Activated naive CD4-positive, alpha-beta T cell treated with anti-CD3 and anti-CD28 coated beads for 36 hours (primary cell): ENCODE measurements around the gene SLC2A8. TPM values are rescaled to one million over a fixed set of nuclear protein-coding genes. Genes with fewer than 3 reads are reported as not detected.

ENCODE experiments used
- CTCF ChIA-PET: fragments of 350-600 bp; sonication (Branson Sonifier 250); formaldehyde crosslinking; loops from one replicate; lab custom pipeline; 2021; ENCODE audit warnings: antibody characterized with exemption; lab: Charles Lee
- DNase-seq: peaks from one replicate; pipeline ENCODE4 v3.0.0-alpha.2; 2020
- H3K27ac Mint-ChIP-seq: one replicate; pipeline ENCODE4 v1.8.0; 2021; ENCODE audit warnings: mild to moderate bottlenecking, mixed read lengths
- H3K27me3 Mint-ChIP-seq: one replicate; pipeline ENCODE4 v1.8.0; 2021; ENCODE audit warnings: low read depth, mixed read lengths
- H3K36me3 Mint-ChIP-seq: one replicate; pipeline ENCODE4 v1.8.0; 2021; ENCODE audit warnings: low read depth, mixed read lengths
- H3K4me1 Mint-ChIP-seq: one replicate; pipeline ENCODE4 v1.8.0; 2021; ENCODE audit warnings: low read depth, mixed read lengths
- H3K4me3 Mint-ChIP-seq: one replicate; pipeline ENCODE4 v1.8.0; 2021; ENCODE audit warnings: mild to moderate bottlenecking, moderate library complexity, mixed read lengths
- H3K9me3 Mint-ChIP-seq: one replicate; pipeline ENCODE4 v1.8.0; 2021; ENCODE audit warnings: mixed read lengths
- intact Hi-C: fragments of 100-400 bp; cut with micrococcal nuclease; formaldehyde crosslinking; loops from one replicate; pipeline ENCODE4 v1.15.1; 2023
- total RNA-seq, 2 experiments: library from RNA; stranded (reverse); gene quantifications; one replicate each; pipeline ENCODE4 v1.2.3, GENCODE V29; 2021

Gene SLC2A8
- total RNA-seq, 2 experiments from 2014 or later: 3.4 TPM

GRCh38 chr9:127407492-127407843 lies 10.5 kb downstream of the SLC2A8 start:
- intact Hi-C loops: no loop called here
- no peak overlapping the region for H3K4me3 Mint-ChIP-seq
- no peak for DNase-seq
- H3K36me3 Mint-ChIP-seq: no peaks in the 10 kb centered on the region
- H3K27ac Mint-ChIP-seq: no peak overlapping the region
- no peaks in the 10 kb centered on the region for H3K4me1 Mint-ChIP-seq
- H3K27me3 Mint-ChIP-seq: peaks cover 28% of the 10 kb centered on the region
- CTCF ChIA-PET: no interaction called here
- H3K9me3 Mint-ChIP-seq: no peaks in the 10 kb centered on the region

GRCh38 chr9:127411122-127411521 lies 14.2 kb downstream of the SLC2A8 start:
- CTCF ChIA-PET: no interaction called here
- H3K9me3 Mint-ChIP-seq: no peaks in the 10 kb centered on the region

DNA sequence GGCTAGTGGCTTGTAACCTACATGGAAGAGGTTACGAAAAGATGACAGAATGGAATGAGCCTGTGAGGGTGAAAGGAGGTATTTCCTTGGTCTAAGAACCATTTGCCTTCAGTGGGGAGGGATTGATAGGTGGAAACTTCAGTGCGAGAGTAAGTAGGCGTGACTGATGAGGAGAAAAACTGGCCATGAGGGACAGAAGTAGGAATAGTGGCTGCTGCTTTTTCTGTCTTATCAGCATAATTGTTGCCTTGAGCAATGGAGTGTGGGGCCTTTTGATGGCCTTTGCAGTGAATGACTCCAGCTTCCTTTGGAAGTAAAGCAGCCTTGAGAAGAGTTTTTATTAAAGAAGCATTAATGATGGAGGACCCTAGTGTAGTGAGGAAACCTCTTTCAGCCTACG lies 18.2 kb downstream of the SLC2A8 start:
- H3K9me3 Mint-ChIP-seq: no peaks in the 10 kb centered on the region
- peaks cover 38% of the 10 kb centered on the region for H3K27me3 Mint-ChIP-seq
- no peak for DNase-seq
- CTCF ChIA-PET: no interaction called here
- H3K4me3 Mint-ChIP-seq: no peak overlapping the region
- H3K27ac Mint-ChIP-seq: no peak overlapping the region
- H3K4me1 Mint-ChIP-seq: peaks cover 3% of the 10 kb centered on the region
- intact Hi-C loops: no loop called here
- H3K36me3 Mint-ChIP-seq: no peaks in the 10 kb centered on the region

More at GRCh38 chr9:127411122-127411521, 14.2 kb downstream of the SLC2A8 start:
- no peaks in the 10 kb centered on the region for H3K4me1 Mint-ChIP-seq
- DNase-seq: no peak
- intact Hi-C loops: no loop called here
- H3K27ac Mint-ChIP-seq: no peak overlapping the region
- H3K27me3 Mint-ChIP-seq: peaks cover 39% of the 10 kb centered on the region
- no peaks in the 10 kb centered on the region for H3K36me3 Mint-ChIP-seq
- H3K4me3 Mint-ChIP-seq: no peak overlapping the region

DNA sequence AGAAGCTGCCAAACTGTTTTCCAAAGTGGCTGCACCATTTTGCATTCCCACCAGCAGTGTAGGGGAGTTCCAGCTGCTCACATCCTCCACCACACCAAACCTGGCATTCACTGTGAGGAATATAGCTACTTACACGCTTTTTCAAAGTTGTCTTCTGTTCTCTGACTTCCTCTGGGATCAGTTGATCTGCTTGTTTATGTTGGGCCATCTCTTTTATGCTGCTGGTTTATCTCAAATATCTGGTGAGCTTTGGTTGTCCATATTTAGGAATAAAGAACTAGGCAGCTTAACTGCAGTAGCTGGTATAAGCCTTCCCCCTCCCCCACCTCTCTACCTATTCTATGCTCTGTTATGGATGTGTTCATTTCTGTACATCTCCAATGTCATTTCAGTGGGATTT lies 18.7 kb downstream of the SLC2A8 start:
- Mint-ChIP-seq H3K4me3 (no peak overlapping the region), H3K9me3 (no peaks in the 10 kb centered on the region), H3K27ac (no peak overlapping the region), H3K27me3 (peaks cover 38% of the 10 kb centered on the region), H3K4me1 (peaks cover 3% of the 10 kb centered on the region), H3K36me3 (no peaks in the 10 kb centered on the region)
- intact Hi-C loops: no loop called here
- no peak for DNase-seq
- CTCF ChIA-PET: interaction anchor here (0.6 kb wide), 1 partner anchor 223 kb away, joined by 3 read pairs; no protein-coding TSS in a partner anchor

GRCh38 chr9:127417131-127418036 lies 20.4 kb downstream of the SLC2A8 start:
- DNase-seq: no peak
- no peaks in the 10 kb centered on the region for H3K36me3 Mint-ChIP-seq
- intact Hi-C loops: no loop called here
- no peak overlapping the region for H3K27ac Mint-ChIP-seq
- CTCF ChIA-PET: interaction anchor here (0.6 to 1.0 kb wide), 2 partner anchors 23 to 199 kb away, joined by 3 to 4 read pairs; no protein-coding TSS in a partner anchor
- no peak overlapping the region for H3K4me3 Mint-ChIP-seq
- peaks cover 26% of the 10 kb centered on the region for H3K27me3 Mint-ChIP-seq
- no peaks in the 10 kb centered on the region for H3K9me3 Mint-ChIP-seq
- peaks cover 3% of the 10 kb centered on the region for H3K4me1 Mint-ChIP-seq

DNA sequence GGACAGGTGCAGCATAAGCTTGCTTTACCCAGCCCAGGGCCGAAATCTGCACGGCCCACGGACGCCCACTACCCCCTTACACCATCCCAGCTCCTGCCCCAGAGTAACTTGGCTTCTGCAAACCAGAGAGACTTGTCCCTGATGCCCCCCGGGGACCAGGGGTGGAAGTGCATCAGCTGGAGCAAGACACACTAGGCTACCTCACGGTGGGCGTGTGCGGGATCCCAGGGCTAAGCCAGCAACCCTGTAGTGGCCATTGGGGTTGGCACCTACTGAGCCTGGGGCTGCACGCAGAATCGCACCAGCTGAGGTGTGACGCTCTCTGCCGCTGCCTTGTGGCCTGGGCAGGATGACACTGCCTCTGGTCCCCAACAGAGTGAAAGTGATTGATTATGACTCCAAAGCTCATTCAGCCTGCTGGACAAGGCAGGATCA lies 21.1 kb downstream of the SLC2A8 start:
- Mint-ChIP-seq H3K9me3 (no peaks in the 10 kb centered on the region), H3K4me1 (peaks cover 7% of the 10 kb centered on the region), H3K36me3 (no peaks in the 10 kb centered on the region), H3K4me3 (no peak overlapping the region), H3K27ac (no peak overlapping the region), H3K27me3 (peaks cover 24% of the 10 kb centered on the region)
- intact Hi-C loops: no loop called here
- peak; percentile 60 for DNase-seq
- CTCF ChIA-PET: interaction anchor here (1.0 kb wide), 1 partner anchor 200 kb away, joined by 4 read pairs; no protein-coding TSS in a partner anchor

DNA sequence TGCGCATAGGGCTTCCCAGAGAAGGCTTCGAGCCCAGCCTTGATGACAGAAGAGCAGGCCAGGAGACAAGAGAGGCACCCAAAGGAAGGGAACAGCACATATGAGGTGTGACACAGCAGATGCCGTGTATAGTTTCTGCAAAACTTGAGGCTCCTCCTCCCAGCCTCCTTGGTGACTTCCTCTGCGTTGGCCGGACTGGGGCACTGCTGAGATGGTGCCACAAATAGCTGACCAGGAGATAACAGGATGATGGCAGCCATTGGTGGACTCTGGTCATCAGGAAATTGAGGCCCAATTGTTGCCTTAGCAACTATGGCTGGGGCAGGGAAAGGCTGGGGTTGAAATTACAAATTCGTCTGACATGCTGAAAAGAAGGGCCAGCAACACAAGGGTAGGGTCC lies 22.4 kb downstream of the SLC2A8 start:
- Mint-ChIP-seq H3K9me3 (no peaks in the 10 kb centered on the region), H3K4me1 (peaks cover 15% of the 10 kb centered on the region), H3K27me3 (peaks cover 17% of the 10 kb centered on the region), H3K4me3 (no peak overlapping the region), H3K36me3 (peaks cover 2% of the 10 kb centered on the region), H3K27ac (no peak overlapping the region)
- CTCF ChIA-PET: no interaction called here
- intact Hi-C loops: no loop called here
- DNase-seq: no peak

GRCh38 chr9:127421057-127421456 lies 24.1 kb downstream of the SLC2A8 start:
- Mint-ChIP-seq H3K4me1 (peaks cover 26% of the 10 kb centered on the region), H3K27me3 (peaks cover 5% of the 10 kb centered on the region), H3K9me3 (no peaks in the 10 kb centered on the region), H3K4me3 (no peak overlapping the region), H3K27ac (no peak overlapping the region), H3K36me3 (peaks cover 5% of the 10 kb centered on the region)
- CTCF ChIA-PET: no interaction called here
- DNase-seq: no peak
- intact Hi-C loops: no loop called here

DNA sequence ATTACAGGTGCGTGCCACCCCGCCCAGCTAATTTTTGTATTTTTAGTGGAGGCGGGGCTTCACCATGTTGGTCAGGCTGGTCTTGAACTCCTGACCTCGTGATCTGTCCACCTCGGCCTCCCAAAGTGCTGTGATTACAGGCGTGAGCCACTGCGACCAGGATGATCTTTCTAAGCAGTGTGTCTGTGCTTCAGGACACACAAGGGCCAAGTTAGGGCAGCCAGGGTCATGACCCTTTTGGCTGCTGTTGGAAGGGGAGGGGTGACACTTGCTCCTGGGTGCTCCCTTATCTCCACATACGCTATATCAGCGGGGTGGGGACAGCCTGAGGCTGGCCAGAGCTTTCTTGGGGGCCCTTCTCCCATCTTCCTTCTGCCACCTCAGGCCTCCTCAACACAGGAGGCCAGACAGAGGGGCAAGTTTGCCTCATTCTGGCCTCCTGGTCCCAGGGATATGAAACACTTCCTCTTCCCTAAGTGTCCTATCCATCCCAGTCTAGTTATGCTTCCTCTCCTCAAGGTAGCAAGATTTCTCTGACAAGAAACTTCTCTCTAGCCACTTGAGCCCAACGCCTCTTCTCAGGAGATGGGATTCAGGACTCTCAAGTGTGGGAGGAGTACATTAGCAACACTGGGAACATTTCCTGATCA lies 25.3 kb downstream of the SLC2A8 start:
- Mint-ChIP-seq H3K4me3 (no peak overlapping the region), H3K36me3 (peaks cover 12% of the 10 kb centered on the region), H3K9me3 (no peaks in the 10 kb centered on the region), H3K27me3 (peaks cover 2% of the 10 kb centered on the region), H3K4me1 (peaks cover 37% of the 10 kb centered on the region), H3K27ac (no peak overlapping the region)
- CTCF ChIA-PET: no interaction called here
- intact Hi-C loops: no loop called here
- no peak for DNase-seq

DNA sequence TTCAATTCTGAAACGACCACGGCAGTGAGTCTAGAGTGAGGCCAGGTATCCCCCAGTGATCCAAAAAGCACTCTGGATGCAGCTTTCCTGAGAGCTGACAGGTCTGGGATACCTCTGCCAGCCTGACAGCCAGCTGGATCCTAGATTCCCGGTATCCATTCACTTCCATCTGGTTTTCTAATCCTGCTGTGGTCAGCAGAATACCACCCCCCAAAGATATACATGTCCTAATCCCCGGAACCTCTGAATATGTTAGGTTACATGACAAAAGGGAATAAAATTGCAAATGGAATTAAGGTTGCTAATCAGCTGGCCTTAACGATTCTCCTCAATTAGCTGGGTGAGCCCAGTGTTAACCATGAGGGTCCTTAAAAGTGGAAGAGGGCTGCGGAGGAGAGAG lies 25.8 kb downstream of the SLC2A8 start:
- peaks cover 41% of the 10 kb centered on the region for H3K4me1 Mint-ChIP-seq
- H3K36me3 Mint-ChIP-seq: peaks cover 13% of the 10 kb centered on the region
- intact Hi-C loops: no loop called here
- H3K27ac Mint-ChIP-seq: no peak overlapping the region
- H3K4me3 Mint-ChIP-seq: peak overlapping the region; percentile 98
- H3K9me3 Mint-ChIP-seq: no peaks in the 10 kb centered on the region
- DNase-seq: no peak
- CTCF ChIA-PET: no interaction called here
- H3K27me3 Mint-ChIP-seq: no peaks in the 10 kb centered on the region

- H3K27me3 Mint-ChIP-seq: no peaks in the 10 kb centered on the region
- intact Hi-C loops: no loop called here
- no peak for DNase-seq
- CTCF ChIA-PET: interaction anchor here (1.1 kb wide), 1 partner anchor 36 kb away, joined by 3 read pairs; no protein-coding TSS in a partner anchor
- H3K27ac Mint-ChIP-seq: peak overlapping the region; percentile 95
- peak overlapping the region; percentile 98 for H3K4me3 Mint-ChIP-seq
- H3K4me1 Mint-ChIP-seq: peaks cover 48% of the 10 kb centered on the region
- H3K9me3 Mint-ChIP-seq: no peaks in the 10 kb centered on the region
- peaks cover 18% of the 10 kb centered on the region for H3K36me3 Mint-ChIP-seq
Measured at GRCh38 chr9:127423476-127423933, 26.5 kb downstream of the SLC2A8 start.

GRCh38 chr9:127423934-127424675 lies 27.1 kb downstream of the SLC2A8 start, which contains the start of gene ZNF79:
ZNF79 (plus strand) TSS chr9:127424382; CDS start chr9:127424788, 406 bp downstream.
- intact Hi-C loops: loop anchor here (1.0 to 2.0 kb wide), 5 partner anchors 27 to 510 kb away; partner anchors contain the start of genes LRSAM1, RALGPS1, RPL12 and SLC2A8
- H3K4me1 Mint-ChIP-seq: peaks cover 49% of the 10 kb centered on the region
- peaks cover 23% of the 10 kb centered on the region for H3K36me3 Mint-ChIP-seq
- no peaks in the 10 kb centered on the region for H3K9me3 Mint-ChIP-seq
- peak within 1 kb of the TSS; percentile 98 for H3K4me3 Mint-ChIP-seq
- CTCF ChIA-PET: interaction anchor here (1.0 to 1.2 kb wide), 4 partner anchors 26 to 36 kb away, joined by 3 to 5 read pairs (median 3); partner anchors contain the start of genes LRSAM1, RPL12 and SLC2A8
- peak; percentile 94 for DNase-seq
- H3K27me3 Mint-ChIP-seq: no peaks in the 10 kb centered on the region
- peak within 1 kb of the TSS; percentile 95 for H3K27ac Mint-ChIP-seq
